ENCODE measurements around the gene CISH.

The CISH gene

GRCh38 chr3:50635066-50635465 is 23.5 kb upstream of the CISH start:
- DNase-seq = no peak

DNA sequence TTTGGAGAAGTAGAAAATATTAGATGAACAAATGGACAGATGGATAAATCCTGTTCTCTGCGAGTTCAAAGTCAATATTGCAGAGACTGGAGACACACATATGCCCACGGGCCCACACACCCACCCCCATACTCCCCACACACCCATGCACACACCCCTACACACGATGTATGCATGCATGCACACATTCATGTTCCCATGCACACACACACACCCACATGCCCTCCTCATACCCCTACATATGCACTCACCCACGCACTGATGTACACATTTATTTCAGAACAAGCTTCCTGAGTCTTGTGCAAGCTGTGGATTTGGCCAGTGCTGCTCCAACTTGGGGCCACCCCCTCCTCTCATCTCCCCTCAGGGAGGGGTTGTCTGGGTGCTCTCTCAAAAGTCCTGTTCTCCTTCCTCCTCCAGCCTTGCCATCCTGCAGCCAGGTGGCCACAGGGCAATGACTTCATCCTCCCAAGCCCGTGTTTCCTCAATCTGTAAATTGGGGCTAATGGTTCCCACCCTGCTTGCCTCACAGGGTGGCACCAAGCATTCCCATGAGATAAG is 21.7 kb upstream of the CISH start:
- no peak for DNase-seq

- DNase-seq = no peak
Measured at GRCh38 chr3:50632450-50632849, 20.9 kb upstream of the CISH start.

- DNase-seq = peak; percentile 87
Measured at GRCh38 chr3:50630877-50631276, 19.3 kb upstream of the CISH start.

GRCh38 chr3:50630394-50630793 is 18.8 kb upstream of the CISH start:
- no peak for DNase-seq

GRCh38 chr3:50628601-50629000 is 17.0 kb upstream of the CISH start:
- DNase-seq = no peak

GRCh38 chr3:50627407-50628051 is 16.0 kb upstream of the CISH start:
- DNase-seq = peak; percentile 56

DNA sequence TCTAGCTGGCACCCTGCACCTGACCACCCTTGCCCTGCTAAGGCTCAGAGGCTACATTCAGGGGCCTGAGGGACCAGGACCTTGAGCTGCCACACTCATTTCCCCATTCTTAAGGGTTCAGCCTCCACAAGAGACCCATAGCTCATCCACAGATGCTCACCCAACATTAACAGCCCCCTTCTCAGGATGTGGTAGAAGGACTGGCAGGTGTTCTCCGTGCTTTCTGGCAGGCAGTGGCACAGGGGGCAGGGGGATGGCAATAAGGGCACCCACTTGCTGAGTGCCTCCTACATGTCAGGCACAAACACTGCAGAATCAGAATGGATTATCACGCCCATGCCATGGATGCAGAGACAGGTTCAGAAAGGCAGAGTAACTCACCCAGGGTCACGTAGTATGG is 14.8 kb upstream of the CISH start:
- DNase-seq = no peak

GRCh38 chr3:50625231-50626182 is 13.9 kb upstream of the CISH start:
- peak; percentile 48 for DNase-seq

- DNase-seq = no peak
Measured at GRCh38 chr3:50624634-50625033, 13.1 kb upstream of the CISH start.

- no peak for DNase-seq
Measured at GRCh38 chr3:50623840-50624474, 12.4 kb upstream of the CISH start.

- DNase-seq = no peak
Measured at GRCh38 chr3:50622881-50623280, 11.3 kb upstream of the CISH start.

- no peak for DNase-seq
Measured at GRCh38 chr3:50620820-50621219, 9.2 kb upstream of the CISH start.

- no peak for DNase-seq
Measured at GRCh38 chr3:50620420-50620819, 8.8 kb upstream of the CISH start.

- no peak for DNase-seq
Measured at GRCh38 chr3:50617911-50618481, 6.4 kb upstream of the CISH start.

- peak; percentile 74 for DNase-seq
Measured at GRCh38 chr3:50617096-50617791, 5.7 kb upstream of the CISH start, which contains the start of gene MAPKAPK3. Gene MAPKAPK3, plus strand, starts transcription at chr3:50617151. Its CDS starts 415 bp downstream, at chr3:50617566.

DNA sequence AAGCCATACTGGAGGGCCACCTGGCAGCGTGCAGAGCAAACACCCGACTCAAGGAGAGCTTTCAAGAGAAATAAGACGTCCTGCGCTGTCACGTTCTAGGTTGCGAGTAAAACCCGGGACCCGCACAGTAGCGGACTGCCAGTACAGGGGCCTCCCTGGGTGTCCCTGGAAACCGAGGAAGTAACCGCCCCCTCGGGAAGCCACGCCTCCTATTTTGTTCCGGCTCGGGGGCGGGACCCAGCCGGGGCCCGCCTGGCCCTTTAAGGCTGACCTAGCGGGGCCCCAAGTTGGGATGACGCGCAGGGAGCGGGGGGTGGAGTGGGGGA is 5.2 kb upstream of the CISH start:
- peak; percentile 97 for DNase-seq

- DNase-seq = peak; percentile 95
Measured at GRCh38 chr3:50616003-50616769, 4.6 kb upstream of the CISH start.

DNA sequence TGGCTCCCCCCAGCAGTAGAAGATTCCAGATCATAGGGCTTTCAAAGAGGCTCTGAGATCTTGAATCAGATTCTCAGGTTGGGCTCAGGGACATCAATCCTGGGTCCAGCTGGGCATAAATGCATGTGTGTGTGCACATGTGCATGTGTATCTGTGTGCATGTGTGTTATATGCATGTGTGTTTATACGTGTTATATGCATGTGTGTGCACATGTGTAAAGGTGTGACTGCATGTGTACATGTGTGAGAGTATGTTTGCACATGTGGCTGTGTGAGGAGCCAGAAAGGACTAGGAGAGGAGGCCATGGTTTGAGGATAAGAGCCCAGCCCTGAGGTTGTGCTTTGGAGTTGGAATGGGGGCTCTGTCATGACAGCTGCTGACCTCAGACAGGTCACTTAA is 3.6 kb upstream of the CISH start:
- no peak for DNase-seq

DNA sequence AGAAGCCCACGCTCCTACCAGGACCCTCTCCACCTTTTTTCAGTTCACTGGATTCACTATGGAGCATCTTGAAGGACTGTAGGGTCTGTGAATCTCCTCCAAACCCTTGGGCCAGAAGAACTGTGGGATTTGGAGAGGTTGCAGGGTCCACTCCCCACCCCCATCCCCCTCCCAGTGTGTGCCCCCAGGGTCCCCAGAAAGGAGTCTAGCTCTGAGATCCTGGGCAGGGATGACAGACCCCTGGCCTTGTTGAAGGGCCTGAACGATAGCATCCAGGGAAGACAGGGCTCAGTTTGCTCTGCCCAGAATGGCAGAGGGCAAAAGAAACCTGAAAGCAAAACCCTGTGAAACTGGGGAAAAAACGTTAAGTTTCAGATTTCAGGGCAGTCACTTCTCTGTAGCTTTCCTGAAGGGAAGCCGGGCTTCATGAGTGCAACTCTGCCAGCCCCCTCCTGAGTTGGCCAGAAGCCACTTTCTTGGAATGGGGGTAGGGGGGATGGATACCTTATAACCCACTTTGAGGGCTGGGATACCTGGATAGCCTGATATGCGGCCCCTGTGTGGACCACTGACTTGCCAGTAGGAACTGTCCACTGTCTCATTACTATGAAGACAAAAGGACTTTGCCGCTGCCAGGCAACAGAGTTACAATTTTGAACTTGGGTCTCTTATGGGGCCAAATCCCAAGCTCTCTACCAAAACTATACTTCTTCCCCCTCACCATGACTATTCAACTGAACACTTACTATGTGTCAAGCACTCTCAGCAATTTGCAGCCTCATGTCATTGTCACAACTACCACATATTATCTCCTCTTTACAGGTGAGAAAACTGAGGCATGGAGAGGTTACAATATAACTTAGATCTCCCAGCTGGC is 1.6 kb upstream of the CISH start:
- DNase-seq = no peak

Data from eye (tissue), 1 donor.